Right lobe of liver (tissue), 4 donors: ENCODE data around the gene LYPD4.

Experiments
- POLR2A ChIP-seq: fragments of 450-650 bp; IDR thresholded peaks from one replicate; pipeline ENCODE4 v1.6.1; 2017; ENCODE audit warnings: antibody characterized with exemption, mild to moderate bottlenecking
- TF ChIP-seq, protein P1 (sequence below), 4 donors: fragments of 200-600 bp in 3 of 4; fragments of 450-650 bp in 1 of 4; IDR thresholded peaks; one replicate each; pipeline versions ENCODE4 v1.5.1 to v1.8.0; 2016 to 2022; ENCODE audit warnings: antibody characterized with exemption in 4 of 4, mild to moderate bottlenecking in 2 of 4
- donor health status: DM: no; HTN: no; CAD: no.
- donor health status: DM: no; HTN: no; CAD: no.
- donor health status: DM: no; HTN: yes; CAD: no.

DNA sequence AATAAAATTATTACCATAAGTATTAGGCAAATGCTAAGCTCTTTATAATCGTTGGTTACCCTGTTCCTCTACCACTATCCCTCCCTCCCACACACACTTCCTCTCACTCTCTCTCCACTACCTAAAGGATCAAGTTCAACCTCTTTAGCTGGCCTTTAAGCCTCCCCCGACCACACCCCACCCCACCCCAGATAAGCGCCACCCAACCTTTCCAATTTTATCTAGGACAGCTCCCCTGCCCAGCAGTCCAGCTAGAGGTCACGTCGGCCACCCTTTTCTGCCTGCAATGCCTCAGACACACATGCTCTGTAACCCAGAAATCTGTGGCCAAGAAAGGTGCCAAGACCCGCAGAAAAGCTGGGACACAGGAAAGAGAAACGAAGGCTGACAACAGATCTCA is 1.1 kb downstream of the LYPD4 start:
- TF ChIP-seq, protein P1, sequence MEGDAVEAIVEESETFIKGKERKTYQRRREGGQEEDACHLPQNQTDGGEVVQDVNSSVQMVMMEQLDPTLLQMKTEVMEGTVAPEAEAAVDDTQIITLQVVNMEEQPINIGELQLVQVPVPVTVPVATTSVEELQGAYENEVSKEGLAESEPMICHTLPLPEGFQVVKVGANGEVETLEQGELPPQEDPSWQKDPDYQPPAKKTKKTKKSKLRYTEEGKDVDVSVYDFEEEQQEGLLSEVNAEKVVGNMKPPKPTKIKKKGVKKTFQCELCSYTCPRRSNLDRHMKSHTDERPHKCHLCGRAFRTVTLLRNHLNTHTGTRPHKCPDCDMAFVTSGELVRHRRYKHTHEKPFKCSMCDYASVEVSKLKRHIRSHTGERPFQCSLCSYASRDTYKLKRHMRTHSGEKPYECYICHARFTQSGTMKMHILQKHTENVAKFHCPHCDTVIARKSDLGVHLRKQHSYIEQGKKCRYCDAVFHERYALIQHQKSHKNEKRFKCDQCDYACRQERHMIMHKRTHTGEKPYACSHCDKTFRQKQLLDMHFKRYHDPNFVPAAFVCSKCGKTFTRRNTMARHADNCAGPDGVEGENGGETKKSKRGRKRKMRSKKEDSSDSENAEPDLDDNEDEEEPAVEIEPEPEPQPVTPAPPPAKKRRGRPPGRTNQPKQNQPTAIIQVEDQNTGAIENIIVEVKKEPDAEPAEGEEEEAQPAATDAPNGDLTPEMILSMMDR (IDR thresholded peaks at IDR 0.05), result no peak
- no peak for TF ChIP-seq POLR2A
